Stimulated activated CD8-positive, alpha-beta memory T cell treated with anti-CD3 and anti-CD28 coated beads, Interleukin-7, amount 100 ng/mL, for 48 hours (primary cell): ENCODE measurements around the gene DMP1.
"Not testable (repeated sequence)": the region's sequence is repeated elsewhere in the genome, so short reads cannot be mapped to it uniquely, and the experiment has no call there.

Experiments
- DNase-seq, 2 donors: peaks; one replicate each; pipeline ENCODE4 v3.0.0-alpha.2; 2020; ENCODE audit warnings: low read depth in 1 of 2; ENCODE audit errors: extremely low read depth in 1 of 2

The DMP1 gene

GRCh38 chr4:87680271-87680670 is 30.2 kb downstream of the DMP1 start:
- DNase-seq: no peak

- DNase-seq: no peak
Measured at GRCh38 chr4:87688316-87688715, 38.2 kb downstream of the DMP1 start.

- not testable (repeated sequence) for DNase-seq
Measured at GRCh38 chr4:87690947-87691346, 40.9 kb downstream of the DMP1 start.

- DNase-seq: not testable (repeated sequence)
Measured at GRCh38 chr4:87692060-87692459, 42.0 kb downstream of the DMP1 start.

GRCh38 chr4:87697272-87697671 is 47.2 kb downstream of the DMP1 start:
- no peak for DNase-seq

GRCh38 chr4:87697945-87698344 is 47.9 kb downstream of the DMP1 start:
- DNase-seq: no peak

- DNase-seq: no peak
Measured at GRCh38 chr4:87698394-87698793, 48.3 kb downstream of the DMP1 start.

- no peak for DNase-seq
Measured at GRCh38 chr4:87704001-87704400, 53.9 kb downstream of the DMP1 start.

- no peak for DNase-seq
Measured at GRCh38 chr4:87707279-87707918, 57.3 kb downstream of the DMP1 start.
